ENCODE data around the gene TSPAN12. TPM values are rescaled to one million over a fixed set of nuclear protein-coding genes. Genes with fewer than 3 reads are reported as not detected.

Gene TSPAN12
- total and polyA plus RNA-seq, 2 experiments from 2014 or later: 3.7 to 9.3 TPM

- Histone ChIP-seq H3K4me1 (ENCODE audit: low read depth) (no peaks in the 10 kb centered on the region), H3K9me3 (ENCODE audit: low read depth) (no peaks in the 10 kb centered on the region), H3K4me3 (no peak overlapping the region), H3K36me3 (no peaks in the 10 kb centered on the region), H3K27me3 (no peaks in the 10 kb centered on the region), H3K27ac (no peak overlapping the region)
- DNase-seq (ENCODE audit: low read depth in 1 of 2, low spot score in 1 of 2): no peak
- TF ChIP-seq, protein P1, sequence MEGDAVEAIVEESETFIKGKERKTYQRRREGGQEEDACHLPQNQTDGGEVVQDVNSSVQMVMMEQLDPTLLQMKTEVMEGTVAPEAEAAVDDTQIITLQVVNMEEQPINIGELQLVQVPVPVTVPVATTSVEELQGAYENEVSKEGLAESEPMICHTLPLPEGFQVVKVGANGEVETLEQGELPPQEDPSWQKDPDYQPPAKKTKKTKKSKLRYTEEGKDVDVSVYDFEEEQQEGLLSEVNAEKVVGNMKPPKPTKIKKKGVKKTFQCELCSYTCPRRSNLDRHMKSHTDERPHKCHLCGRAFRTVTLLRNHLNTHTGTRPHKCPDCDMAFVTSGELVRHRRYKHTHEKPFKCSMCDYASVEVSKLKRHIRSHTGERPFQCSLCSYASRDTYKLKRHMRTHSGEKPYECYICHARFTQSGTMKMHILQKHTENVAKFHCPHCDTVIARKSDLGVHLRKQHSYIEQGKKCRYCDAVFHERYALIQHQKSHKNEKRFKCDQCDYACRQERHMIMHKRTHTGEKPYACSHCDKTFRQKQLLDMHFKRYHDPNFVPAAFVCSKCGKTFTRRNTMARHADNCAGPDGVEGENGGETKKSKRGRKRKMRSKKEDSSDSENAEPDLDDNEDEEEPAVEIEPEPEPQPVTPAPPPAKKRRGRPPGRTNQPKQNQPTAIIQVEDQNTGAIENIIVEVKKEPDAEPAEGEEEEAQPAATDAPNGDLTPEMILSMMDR (IDR thresholded peaks at IDR 0.05; ENCODE audit: low read depth, low read length): no peak
These were observed 43.5 kb downstream of the TSPAN12 start for GRCh38 chr7:120814253-120814939.

GRCh38 chr7:120813546-120814252 is 44.2 kb downstream of the TSPAN12 start:
- no peak for DNase-seq (ENCODE audit: low read depth in 1 of 2, low spot score in 1 of 2)
- H3K9me3 ChIP-seq (ENCODE audit: low read depth): no peaks in the 10 kb centered on the region
- no peaks in the 10 kb centered on the region for H3K4me1 ChIP-seq (ENCODE audit: low read depth)
- H3K4me3 ChIP-seq: no peak overlapping the region
- H3K36me3 ChIP-seq: no peaks in the 10 kb centered on the region
- TF ChIP-seq, protein P1 (IDR thresholded peaks at IDR 0.05; ENCODE audit: low read depth, low read length): no peak
- no peaks in the 10 kb centered on the region for H3K27me3 ChIP-seq
- H3K27ac ChIP-seq: no peak overlapping the region

DNA sequence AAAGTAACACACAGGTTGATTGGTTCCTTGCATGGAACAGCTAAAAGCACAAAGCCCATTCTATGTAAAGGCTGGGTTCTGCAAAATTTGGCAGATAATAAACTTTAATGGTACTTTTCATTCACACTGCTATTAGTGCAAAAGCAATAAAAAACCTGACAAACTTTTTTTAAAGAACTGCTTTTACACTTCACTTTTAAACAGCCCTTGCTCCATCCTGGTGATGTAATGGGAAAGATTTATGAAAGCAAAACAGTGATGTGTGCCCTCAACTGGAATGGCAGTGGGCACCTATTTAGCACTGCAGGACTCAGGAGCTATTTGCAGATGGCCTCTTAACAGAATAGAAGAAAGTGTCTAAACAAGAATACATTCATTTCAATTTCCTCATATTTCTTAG is 44.9 kb downstream of the TSPAN12 start:
- no peak overlapping the region for H3K4me3 ChIP-seq
- H3K27ac ChIP-seq: no peak overlapping the region
- no peaks in the 10 kb centered on the region for H3K27me3 ChIP-seq
- DNase-seq (ENCODE audit: low read depth in 1 of 2, low spot score in 1 of 2): no peak
- TF ChIP-seq, protein P1 (IDR thresholded peaks at IDR 0.05; ENCODE audit: low read depth, low read length): no peak
- H3K9me3 ChIP-seq (ENCODE audit: low read depth): no peaks in the 10 kb centered on the region
- no peaks in the 10 kb centered on the region for H3K4me1 ChIP-seq (ENCODE audit: low read depth)
- no peaks in the 10 kb centered on the region for H3K36me3 ChIP-seq

DNA sequence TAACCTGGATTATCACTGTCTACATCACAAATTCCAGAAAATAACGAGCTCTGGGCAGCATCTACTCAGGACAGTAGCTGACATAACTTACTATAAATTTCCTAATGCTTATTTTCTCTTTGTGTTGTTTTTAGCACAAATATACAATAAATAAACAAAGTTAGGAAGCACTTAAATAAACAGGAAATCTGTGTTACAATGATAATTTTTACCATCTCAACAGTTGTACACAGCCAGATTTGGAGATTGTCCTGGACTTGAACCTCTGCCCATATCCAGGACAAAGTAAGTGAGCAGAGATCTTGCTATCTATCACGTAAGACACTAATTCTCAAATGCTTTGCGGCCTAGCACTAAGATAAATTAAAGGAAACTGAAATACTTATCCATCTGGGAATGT is 48.7 kb downstream of the TSPAN12 start:
- Histone ChIP-seq H3K27ac (no peak overlapping the region), H3K9me3 (ENCODE audit: low read depth) (no peaks in the 10 kb centered on the region), H3K4me1 (ENCODE audit: low read depth) (no peaks in the 10 kb centered on the region), H3K27me3 (no peaks in the 10 kb centered on the region), H3K36me3 (no peaks in the 10 kb centered on the region), H3K4me3 (no peak overlapping the region)
- TF ChIP-seq, protein P1 (IDR thresholded peaks at IDR 0.05; ENCODE audit: low read depth, low read length): no peak
- DNase-seq (ENCODE audit: low read depth in 1 of 2, low spot score in 1 of 2): no peak

DNA sequence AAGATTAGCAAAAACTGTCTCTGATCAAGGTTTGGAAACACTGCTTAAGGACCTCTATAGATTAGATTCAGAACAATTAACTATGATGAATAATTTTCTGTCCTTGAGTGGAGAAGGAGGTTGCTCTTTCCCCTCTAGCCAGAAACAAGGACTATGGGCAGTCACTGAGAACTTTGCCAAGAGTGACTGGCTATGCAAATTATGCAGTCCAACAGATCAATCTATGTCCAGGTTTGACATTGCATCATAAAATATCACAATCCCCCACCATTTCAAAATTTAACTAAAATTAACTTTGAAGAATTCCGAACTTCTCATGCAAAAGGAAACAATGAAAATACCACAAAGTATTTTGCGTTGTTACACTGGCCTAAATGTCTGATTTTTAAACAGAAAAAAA is 50.6 kb downstream of the TSPAN12 start:
- H3K9me3 ChIP-seq (ENCODE audit: low read depth): no peaks in the 10 kb centered on the region
- H3K4me1 ChIP-seq (ENCODE audit: low read depth): no peaks in the 10 kb centered on the region
- DNase-seq (ENCODE audit: low read depth in 1 of 2, low spot score in 1 of 2): no peak
- H3K27ac ChIP-seq: no peak overlapping the region
- no peak overlapping the region for H3K4me3 ChIP-seq
- no peaks in the 10 kb centered on the region for H3K36me3 ChIP-seq
- H3K27me3 ChIP-seq: no peaks in the 10 kb centered on the region
- TF ChIP-seq, protein P1 (IDR thresholded peaks at IDR 0.05; ENCODE audit: low read depth, low read length): no peak

All from cardiac muscle cell (in vitro differentiated cells and primary cell).